ENCODE measurements around the gene LGALSL. TPM values are rescaled to one million over a fixed set of nuclear protein-coding genes. Genes with fewer than 3 reads are reported as not detected.

The LGALSL gene
- total and polyA plus RNA-seq, 5 donors: 8.1 to 19.1 (median 13.2) TPM

- Histone ChIP-seq H3K9me3 (ENCODE audit: control insufficient read depth, low read length) (no peaks in the 10 kb centered on the region), H3K4me3 (ENCODE audit: low read length) (no peak overlapping the region), H3K27ac (ENCODE audit: low read length) (no peak overlapping the region), H3K27me3 (ENCODE audit: control insufficient read depth, insufficient read depth) (no peaks in the 10 kb centered on the region), H3K4me1 (ENCODE audit: control insufficient read depth, insufficient read depth, low read length) (no peaks in the 10 kb centered on the region)
- intact Hi-C loops (cut with DNase I): no loop called here
- WGBS: 84% methylated on average over 1 of the region's 1 CpG
- DNase-seq (no peak), ATAC-seq (no peak)
Measured at GRCh38 chr2:64498438-64498837, 44.5 kb downstream of the LGALSL start.

GRCh38 chr2:64500549-64500948 is 46.6 kb downstream of the LGALSL start:
- H3K27me3 ChIP-seq (ENCODE audit: control insufficient read depth, insufficient read depth): no peaks in the 10 kb centered on the region
- no peaks in the 10 kb centered on the region for H3K9me3 ChIP-seq (ENCODE audit: control insufficient read depth, low read length)
- 81% methylated on average over 5 of the region's 5 CpGs for WGBS
- ATAC-seq (no peak), DNase-seq (no peak)
- intact Hi-C loops (cut with DNase I): no loop called here
- H3K27ac ChIP-seq (ENCODE audit: low read length): no peak overlapping the region
- no peak overlapping the region for H3K4me3 ChIP-seq (ENCODE audit: low read length)
- H3K4me1 ChIP-seq (ENCODE audit: control insufficient read depth, insufficient read depth, low read length): no peaks in the 10 kb centered on the region

GRCh38 chr2:64501946-64502345 is 48.0 kb downstream of the LGALSL start:
- H3K27me3 ChIP-seq (ENCODE audit: control insufficient read depth, insufficient read depth): no peaks in the 10 kb centered on the region
- no peak overlapping the region for H3K27ac ChIP-seq (ENCODE audit: low read length)
- intact Hi-C loops (cut with DNase I): no loop called here
- 79% methylated on average over 1 of the region's 1 CpG for WGBS
- DNase-seq: no peak
- ATAC-seq: no peak
- no peaks in the 10 kb centered on the region for H3K9me3 ChIP-seq (ENCODE audit: control insufficient read depth, low read length)
- H3K4me1 ChIP-seq (ENCODE audit: control insufficient read depth, insufficient read depth, low read length): no peaks in the 10 kb centered on the region
- no peak overlapping the region for H3K4me3 ChIP-seq (ENCODE audit: low read length)

- Histone ChIP-seq H3K4me1 (ENCODE audit: control insufficient read depth, insufficient read depth, low read length) (no peaks in the 10 kb centered on the region), H3K9me3 (ENCODE audit: control insufficient read depth, low read length) (no peaks in the 10 kb centered on the region), H3K27me3 (ENCODE audit: control insufficient read depth, insufficient read depth) (no peaks in the 10 kb centered on the region), H3K27ac (ENCODE audit: low read length) (no peak overlapping the region), H3K4me3 (ENCODE audit: low read length) (no peak overlapping the region)
- 90% methylated on average over 4 of the region's 4 CpGs for WGBS
- DNase-seq (no peak), ATAC-seq (no peak)
- intact Hi-C loops (cut with DNase I): no loop called here
Measured at GRCh38 chr2:64502860-64503259, 48.9 kb downstream of the LGALSL start.

DNA sequence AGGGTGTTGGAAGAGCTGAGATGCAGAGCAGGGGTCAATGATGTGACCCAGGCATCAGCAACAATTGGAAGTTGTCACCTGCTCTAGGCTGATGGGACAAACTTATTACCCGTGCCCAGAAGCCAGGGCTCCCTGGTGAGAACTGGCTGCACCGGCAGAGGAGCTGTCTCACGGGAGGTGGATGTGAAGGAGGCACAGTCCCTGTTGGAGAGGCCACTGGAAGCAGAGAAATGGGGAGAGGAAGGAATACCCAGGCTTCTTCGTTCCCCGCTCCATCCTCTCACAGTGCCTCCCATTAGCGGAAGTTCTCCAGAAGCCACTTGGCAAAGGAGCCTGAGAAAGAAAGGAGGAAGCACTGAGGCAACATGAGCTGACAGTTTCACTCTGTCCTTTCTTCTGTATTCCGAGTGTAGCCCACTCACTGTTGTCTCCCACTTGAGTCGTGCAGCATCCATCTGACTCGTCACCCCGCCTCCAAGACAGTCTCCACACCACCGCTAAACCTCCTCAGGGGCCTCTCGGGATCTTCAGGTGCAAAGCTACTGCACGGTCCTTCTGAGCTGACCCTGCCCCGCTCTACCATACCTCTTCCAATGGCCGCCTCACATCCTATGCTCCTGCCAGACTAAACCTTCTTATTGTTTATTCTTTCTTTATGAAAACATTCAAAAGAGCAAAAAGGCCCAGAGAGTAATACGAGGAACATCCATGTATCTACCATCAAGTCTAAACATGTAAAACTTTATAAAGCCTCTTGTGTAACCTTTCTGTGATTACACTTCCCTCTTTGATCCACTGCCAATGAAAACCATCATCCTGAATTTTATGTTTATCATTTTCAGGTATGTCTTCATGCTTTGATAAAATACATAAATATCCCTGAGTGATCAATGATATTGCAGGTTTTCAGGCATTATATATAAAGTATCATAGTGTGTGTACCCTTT is 51.1 kb downstream of the LGALSL start:
- Histone ChIP-seq H3K4me1 (ENCODE audit: control insufficient read depth, insufficient read depth, low read length) (no peaks in the 10 kb centered on the region), H3K4me3 (ENCODE audit: low read length) (no peak overlapping the region), H3K27ac (ENCODE audit: low read length) (no peak overlapping the region), H3K9me3 (ENCODE audit: control insufficient read depth, low read length) (no peaks in the 10 kb centered on the region), H3K27me3 (ENCODE audit: control insufficient read depth, insufficient read depth) (no peaks in the 10 kb centered on the region)
- 79% methylated on average over 16 of the region's 16 CpGs for WGBS
- ATAC-seq (no peak), DNase-seq (no peak)
- intact Hi-C loops (cut with DNase I): no loop called here

- ATAC-seq: no peak
- intact Hi-C loops (cut with DNase I): no loop called here
- H3K4me1 ChIP-seq (ENCODE audit: control insufficient read depth, insufficient read depth, low read length): no peaks in the 10 kb centered on the region
- H3K27ac ChIP-seq (ENCODE audit: low read length): no peak overlapping the region
- no peak overlapping the region for H3K4me3 ChIP-seq (ENCODE audit: low read length)
- no peaks in the 10 kb centered on the region for H3K9me3 ChIP-seq (ENCODE audit: control insufficient read depth, low read length)
- DNase-seq: no peak
- WGBS: 67% methylated on average over 2 of the region's 2 CpGs
- no peaks in the 10 kb centered on the region for H3K27me3 ChIP-seq (ENCODE audit: control insufficient read depth, insufficient read depth)
Measured at GRCh38 chr2:64506686-64507085, 52.7 kb downstream of the LGALSL start.

Other genes starting within 250 kb of the LGALSL start
- gene AFTPH, start 70.2 kb downstream of the LGALSL start, total RNA-seq: 10 to 100 TPM; 12.4 to 16.3 (median 14.6) TPM
- 9.4 TPM for gene AFTPH, start 70.2 kb downstream of the LGALSL start, polyA plus RNA-seq
- 10 to 100 TPM; 17.9 to 25.4 (median 20.0) TPM for gene SERTAD2, start 199.8 kb downstream of the LGALSL start, total RNA-seq
- 8.2 TPM for gene SERTAD2, start 199.8 kb downstream of the LGALSL start, polyA plus RNA-seq

Data from right cardiac atrium (tissue), 5 donors.